ENCODE results near the gene CELSR1. TPM values are rescaled to one million over a fixed set of nuclear protein-coding genes. Genes with fewer than 3 reads are reported as not detected.

The CELSR1 gene
- polyA plus RNA-seq, 4 donors: 21.5 to 28.6 (median 26.5) TPM

DNA sequence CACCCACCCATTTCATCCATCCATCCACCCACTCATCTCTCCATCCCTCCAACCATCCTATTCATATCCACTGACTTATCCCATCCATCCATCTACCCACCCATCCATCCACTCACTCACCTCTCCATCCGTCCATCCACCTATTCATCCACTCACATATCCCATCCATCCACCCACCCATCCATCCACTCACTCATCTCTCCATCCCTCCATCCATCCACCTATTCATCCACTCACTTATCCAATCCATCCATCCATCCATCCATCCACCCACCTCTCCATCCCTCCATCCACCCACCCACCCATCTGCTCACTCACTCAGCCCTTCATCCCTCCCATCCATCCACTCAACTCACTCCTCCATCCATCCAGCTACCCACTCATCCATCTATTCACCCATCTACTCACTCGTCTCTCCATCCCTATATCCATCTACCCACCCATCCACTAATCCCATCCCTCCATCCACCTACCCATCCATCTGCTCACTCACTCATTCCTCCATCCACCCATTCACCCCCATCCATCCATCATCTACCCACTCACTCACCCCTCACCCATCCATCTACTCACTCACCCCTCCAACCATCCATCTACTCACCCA is 165.7 kb downstream of the CELSR1 start:
- no peak for DNase-seq (ENCODE audit: low read depth in 4 of 4, low spot score in 2 of 4)

DNA sequence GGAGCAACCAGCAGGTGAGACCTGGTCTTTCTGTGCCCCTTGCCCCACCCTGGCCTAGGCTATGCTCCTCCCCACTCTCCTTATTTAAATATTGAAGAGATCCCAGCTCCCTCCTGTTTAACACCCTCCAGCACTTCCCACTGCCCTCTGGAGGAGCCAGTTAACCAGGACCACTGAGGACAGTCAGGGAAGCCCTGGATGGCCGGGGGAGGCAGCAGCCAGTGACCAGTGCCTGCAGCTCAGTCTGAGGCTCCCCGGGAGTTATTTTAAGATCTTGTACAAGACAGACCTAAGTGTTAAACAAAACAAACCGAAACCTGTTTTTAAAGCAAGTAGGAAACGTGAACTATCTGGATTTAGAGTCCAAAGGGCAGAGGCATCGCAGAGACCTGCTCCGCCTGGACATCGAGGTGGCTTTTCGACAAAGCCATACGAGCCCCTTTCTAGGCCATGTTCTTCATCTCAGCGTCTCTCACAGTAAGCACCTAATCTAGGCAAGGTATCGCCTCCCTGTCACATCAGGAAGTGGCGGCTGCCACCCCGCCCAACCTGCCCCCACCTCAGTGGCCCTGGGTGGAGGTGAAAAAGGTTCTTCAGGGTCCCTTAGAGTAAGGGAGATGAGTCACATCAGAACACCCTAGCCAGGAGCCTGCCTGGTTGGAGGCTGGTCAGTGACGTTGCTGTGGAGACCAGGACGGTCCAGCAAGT is 166.7 kb downstream of the CELSR1 start:
- no peak for DNase-seq (ENCODE audit: low read depth in 4 of 4, low spot score in 2 of 4)

DNA sequence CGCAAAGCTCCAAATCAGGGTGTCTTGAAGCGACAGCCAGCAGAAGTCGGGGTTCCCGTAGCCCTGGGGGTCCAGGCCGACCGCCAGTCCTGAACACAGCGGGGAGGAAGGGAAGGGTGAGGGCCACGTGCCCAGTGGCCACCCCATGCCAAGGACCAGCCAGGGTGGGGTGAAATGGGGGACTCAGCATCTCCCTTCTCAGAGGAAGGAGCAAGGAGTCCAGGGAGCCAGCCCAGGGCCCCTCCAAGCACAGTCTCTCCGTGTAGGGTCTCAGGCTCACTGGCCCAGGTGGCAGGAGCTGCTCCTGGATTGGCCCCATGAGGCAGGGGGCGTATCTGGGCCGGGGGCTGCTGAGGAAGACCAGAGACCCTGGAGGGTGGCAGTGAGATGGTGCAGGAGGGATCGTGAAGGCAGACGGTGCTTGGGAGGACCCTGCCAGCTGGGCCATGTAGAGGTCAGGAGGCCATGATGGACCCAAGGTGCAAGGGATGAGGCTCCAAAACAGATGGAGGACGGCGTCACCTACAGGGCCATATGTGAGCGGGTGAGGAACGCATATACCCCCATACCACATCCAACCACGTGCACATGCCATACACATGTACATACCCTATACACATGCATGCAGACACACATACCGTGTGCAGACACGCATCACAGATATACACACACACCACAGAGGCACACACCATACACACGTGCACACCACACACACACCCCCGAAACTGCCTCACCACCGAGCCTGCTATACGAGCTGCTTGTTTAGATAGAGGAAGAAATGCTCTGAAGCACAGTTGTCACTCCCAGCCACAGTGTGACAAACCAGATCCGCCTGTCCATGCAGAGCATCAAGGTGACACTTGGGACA is 167.5 kb downstream of the CELSR1 start:
- no peak for DNase-seq (ENCODE audit: low read depth in 4 of 4, low spot score in 2 of 4)

DNA sequence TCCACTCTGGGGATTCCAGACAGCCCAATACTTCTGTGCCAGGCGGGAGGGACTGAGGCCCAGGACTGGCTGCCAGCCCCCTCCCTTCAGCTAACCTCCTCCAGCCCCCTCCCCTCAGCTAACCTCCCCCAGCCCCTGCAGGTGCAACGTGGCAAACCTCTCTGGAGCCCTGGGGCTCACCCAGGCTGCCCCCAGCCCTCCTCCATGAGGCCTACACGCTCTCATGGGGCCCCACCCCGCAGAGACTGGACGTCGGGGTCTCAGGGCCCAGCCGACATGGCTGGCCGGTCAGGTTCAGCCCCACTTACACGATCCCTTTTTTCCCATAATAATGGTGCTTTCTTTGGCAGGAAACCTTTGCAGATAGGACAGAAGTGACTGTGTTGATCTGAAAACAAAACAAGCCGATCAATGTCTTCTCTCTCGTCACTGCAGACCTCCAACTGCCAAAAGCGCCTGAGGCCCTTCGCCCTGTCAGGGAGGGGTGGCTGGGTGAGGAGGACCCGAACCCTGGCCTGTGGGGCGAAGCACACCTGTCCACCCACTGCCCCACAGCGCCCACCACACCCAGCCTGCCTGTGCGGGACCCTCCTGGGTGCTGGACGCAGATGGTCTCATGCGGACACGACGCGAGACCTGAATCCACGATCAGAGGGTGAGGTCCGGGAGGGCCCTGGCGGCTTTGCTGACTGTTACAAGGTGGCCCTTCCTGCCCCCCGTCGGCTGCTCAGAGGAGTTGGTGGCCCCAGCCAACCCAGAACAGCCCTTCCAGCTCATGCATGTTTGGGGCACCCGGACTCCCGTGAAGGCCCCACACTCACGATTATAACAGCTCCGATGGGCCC is 168.3 kb downstream of the CELSR1 start:
- DNase-seq (ENCODE audit: low read depth in 4 of 4, low spot score in 2 of 4): no peak

DNA sequence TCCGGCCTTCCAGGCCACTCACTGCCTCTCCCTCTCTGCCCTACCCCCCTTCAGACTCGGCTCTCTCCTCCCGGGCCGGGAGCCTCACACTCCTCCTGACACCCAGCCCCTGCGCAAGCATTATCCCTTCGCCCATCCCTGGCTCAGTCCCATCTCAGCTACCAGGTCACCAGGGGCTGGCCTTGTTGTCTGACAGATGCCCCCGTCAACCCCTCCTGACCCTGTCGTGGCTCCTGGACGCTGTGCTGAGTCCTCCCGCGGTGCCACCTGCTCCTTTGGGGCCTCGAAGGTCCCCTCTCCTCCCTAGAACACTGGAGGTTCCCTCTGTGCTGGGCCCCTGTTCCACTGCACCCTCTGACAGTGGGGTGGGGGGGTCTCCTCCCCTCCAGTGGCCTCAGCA is 169.0 kb downstream of the CELSR1 start:
- no peak for DNase-seq (ENCODE audit: low read depth in 4 of 4, low spot score in 2 of 4)

DNA sequence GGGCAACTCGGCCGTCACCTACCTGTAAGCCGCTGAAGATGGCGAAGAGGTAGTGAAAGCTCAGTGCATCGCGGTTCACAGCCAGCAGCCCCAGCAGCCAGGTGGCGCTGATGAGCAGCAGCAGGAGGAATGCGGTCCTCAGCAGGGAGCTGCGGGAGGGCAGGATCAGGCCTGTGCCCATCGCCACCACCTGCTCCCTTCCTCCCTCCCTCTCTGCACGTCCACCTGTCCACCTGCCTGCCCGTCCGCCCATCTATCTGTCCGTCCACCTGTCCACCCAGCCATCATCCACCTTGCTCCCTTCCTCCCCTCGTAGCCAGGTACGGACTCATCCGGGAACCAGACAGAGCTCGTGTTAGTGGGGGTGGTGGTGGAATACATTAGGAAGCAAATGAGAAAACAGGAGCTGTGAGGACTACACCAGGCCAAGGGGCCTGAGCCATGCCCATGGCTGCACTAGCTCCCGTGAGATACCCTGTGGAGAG is 169.7 kb downstream of the CELSR1 start:
- no peak for DNase-seq (ENCODE audit: low read depth in 4 of 4, low spot score in 2 of 4)

DNA sequence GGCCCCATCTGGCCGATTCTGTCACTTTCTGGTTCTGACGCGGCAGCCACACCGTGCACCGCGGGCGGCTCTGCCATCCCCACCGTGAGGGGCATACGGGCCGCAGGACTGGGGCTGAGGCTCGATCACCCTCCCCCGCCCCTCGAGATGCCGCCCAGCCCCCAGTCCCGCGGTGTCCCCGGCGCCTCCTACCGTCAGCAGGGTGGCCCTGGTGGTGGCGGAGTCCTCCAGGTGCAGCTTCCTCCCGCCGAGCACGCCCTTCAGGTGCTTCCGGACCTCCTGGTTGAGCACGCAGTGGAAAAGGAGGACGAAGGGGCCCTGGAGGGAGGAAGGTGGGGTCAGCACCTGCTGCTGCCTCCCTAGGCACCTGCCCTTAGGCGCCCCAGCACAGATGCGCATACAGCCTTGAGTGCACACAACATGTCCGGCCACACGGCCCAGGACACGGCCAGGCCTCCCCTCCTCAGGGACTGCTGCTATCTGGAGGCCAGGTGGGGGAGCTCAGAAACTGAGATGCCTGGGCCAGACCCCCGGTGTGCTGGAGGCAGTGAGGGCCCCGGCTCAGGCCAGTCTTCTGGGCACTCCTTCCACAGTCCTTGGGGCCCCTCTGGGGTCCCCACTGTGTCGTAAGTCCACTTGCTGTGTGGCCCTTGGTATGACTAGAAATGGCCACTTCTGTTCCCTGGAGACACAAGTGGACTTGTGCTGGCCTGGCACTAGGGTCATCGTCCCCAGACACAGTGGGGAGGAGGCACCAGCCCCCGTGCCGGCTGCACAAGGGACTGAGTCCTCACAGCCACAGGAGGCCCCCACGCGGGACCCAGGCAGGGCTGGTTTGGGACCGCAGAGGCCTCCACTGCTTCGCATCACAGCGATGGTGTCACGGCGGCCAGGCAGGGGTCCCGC is 170.4 kb downstream of the CELSR1 start:
- DNase-seq (ENCODE audit: low read depth in 4 of 4, low spot score in 2 of 4): no peak

DNA sequence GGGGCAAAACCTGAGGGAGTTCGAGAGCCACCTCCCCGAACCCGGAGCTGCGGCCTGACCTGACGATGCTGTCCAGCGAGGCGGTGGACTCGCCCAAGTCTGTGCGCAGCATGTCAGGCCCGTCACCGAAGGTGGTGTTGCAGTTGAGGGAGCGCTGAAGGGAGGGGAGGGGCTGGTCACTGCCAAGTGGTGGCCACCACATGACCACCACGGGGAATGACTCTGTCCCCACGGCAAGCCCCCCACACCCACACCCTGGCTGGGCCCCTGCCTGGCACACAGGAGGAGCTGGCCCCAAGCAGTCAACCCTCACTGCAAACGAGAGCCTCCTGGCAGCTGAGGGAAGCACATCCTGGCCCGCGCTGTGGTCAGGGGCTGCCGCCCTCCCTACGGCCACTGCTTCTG is 171.1 kb downstream of the CELSR1 start:
- DNase-seq (ENCODE audit: low read depth in 4 of 4, low spot score in 2 of 4): no peak

DNA sequence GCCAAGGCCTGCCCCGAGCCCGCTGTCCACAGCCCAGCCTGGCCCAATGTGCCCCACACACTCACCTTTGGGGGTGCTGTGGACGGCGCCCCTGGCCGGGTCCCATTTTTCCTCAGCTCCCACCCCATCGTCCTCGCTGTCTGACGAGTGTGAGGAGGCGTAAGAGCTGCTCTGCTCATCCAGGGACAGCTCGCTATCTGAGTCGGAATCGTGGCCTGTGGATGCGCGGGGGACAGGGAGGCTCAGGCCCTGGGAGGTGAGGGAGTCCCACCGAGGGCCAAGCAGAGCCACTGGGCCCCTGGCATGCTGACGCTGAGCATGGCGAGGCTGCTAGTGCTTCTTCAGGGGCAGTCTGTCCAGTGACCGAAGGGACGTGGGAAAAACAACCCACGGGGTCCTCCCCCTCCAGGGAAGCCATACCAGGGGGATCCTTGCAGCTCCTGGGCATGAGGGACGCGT is 172.2 kb downstream of the CELSR1 start:
- DNase-seq (ENCODE audit: low read depth in 4 of 4, low spot score in 2 of 4): no peak

DNA sequence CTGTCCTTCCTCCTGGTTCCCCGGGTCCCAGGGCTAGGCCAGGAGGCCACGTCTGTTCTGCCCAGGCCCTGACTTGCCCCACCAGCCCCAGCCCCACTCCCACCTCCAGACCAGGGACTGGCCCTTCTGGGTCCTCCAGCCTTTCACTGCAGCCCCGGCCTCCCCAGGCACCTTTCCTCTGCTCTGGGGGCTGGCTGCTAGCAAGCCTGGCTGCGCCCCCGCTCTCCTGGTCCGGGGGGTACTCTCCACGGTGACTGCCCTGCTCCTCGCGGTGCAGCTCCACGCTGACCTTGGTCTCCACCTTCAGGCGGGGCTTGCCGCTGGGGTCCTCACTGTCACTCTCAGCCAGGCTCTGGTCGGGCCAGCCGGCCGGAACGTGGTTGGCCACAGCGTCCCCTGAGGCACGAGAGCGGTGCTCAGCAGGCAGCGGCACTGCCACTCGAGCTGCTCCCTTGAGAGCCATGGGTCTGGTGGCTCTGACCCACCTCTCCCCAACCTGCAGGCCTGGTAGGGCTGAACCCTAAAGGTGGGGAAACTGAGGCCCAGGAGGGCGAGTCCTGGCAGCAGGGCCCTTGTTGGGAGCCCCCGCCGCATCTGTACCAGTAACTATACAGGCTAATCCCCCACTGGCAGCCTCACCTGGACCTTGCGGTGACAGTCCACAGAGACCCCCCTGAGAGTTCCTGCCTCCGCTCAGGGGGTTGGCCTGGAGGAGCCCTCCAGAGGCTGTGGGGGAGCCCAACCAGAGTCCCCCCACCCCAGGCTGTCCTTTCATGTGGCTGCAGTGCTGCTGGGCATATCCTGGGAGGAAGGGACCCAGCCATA is 172.9 kb downstream of the CELSR1 start:
- no peak for DNase-seq (ENCODE audit: low read depth in 4 of 4, low spot score in 2 of 4)

DNA sequence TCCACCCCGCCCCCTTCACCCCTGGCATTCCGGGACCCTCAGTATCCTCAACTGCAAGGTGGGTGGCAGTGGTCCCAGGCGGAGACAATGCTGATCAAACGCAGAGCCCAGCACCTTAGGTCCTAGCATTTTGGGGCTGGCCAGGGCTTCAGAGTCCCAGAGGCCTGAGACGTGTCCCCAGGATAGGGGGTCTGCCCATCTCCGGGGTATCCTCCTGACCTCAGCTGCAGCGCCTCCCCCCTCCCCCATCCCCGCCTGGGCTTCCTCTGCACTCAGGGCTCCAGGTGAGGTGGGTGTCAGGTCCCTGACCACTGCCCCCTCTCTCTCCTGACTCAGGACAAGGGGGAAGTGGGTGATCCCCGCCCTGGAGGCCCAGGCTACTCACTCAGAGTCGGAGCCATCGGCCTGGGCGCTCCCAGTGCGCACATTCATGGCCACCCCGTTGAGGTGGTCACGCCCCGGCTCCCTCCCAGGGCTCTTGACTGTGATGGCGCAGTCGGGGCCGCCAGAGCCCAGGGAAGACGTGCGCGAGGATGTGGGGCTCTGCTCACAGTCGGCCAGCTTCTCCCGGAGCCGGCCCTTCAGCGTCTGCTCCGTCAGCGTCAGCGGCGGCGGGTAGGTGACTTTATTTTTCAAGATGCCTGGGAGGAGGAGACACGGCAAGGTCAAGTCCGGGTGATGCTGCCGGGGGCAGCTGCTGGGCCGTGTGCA is 173.7 kb downstream of the CELSR1 start:
- DNase-seq (ENCODE audit: low read depth in 4 of 4, low spot score in 2 of 4): no peak

DNA sequence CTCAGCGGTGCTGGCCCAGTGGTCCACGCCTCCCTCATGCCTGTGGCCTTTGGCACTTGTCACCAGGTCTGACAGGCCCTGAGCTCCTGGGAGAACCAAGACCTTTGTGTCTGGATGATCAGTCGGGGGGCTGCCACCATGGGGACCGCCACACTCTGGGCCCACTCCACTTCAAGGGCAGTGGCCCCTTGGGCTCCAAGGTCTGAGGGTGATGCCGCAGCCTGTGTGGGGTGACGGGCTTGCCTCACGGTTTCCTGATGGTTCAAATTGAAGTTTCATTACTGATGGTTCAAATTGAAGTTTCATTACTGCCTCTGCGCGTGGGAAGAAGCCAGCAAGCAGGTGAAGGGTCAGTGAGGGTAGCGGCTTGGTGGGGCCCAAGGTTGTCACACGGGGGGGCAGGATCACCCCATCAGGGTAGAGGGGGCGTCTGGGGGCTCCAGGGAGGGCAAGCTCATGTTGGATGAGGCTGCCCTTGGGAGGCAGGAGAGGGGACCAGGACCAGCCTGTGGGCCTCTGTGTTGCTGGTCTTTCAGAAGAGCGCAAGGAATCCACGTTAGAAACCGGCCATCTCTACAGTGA is 174.4 kb downstream of the CELSR1 start:
- DNase-seq (ENCODE audit: low read depth in 4 of 4, low spot score in 2 of 4): no peak

DNA sequence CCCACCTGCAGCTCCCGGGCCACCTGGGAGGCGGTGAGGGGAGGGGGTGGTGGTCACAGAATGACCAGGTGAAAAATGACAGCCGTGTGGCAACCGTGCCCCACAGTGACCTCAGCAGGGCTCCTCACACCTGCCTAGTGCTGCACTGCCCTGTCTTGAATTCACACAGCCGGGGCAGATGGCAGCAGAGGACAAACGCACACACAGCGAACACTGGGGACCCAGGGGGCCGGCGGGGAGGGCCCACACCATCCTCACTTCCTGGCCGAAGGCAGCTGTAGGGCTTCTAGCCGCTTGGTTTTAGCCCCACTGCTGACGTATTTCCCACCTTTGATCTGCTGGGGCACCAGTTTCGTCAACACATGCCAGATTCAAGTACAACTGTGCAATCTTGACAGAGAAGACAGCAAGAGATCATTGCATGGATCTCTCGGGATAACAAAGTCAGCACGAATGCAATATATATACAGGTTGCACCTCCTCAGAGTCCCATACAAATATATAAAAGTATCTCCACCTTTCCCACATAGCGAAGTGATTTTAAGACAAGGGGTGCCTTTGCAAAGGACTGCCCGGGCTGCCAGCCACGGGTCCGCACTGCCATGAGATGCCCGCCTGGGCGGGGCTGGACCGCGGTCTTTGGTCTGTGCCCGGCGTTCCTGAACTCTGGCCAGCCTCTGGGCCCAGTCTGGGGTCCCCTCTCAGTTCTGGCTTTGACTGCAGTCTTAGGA is 175.1 kb downstream of the CELSR1 start:
- no peak for DNase-seq (ENCODE audit: low read depth in 4 of 4, low spot score in 2 of 4)

DNA sequence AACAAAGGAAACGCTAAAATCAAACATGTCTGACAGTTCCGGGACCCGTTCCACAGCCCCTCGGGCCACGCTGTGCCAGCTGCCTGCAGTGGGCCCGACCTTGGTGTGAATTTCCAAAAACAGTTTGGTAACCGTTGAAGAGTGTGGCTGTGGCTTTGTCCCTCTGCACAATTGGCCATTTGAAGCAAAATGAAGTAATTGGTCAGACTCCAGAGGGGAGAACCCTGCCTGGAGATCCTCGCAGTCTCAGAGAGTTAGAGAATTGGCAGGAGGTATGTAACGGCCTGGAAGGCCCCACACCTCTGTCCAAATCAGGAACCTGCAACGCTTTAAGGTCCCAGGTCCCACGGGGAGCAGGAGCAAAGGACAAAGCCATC is 175.6 kb downstream of the CELSR1 start:
- DNase-seq (ENCODE audit: low read depth in 4 of 4, low spot score in 2 of 4): no peak

DNA sequence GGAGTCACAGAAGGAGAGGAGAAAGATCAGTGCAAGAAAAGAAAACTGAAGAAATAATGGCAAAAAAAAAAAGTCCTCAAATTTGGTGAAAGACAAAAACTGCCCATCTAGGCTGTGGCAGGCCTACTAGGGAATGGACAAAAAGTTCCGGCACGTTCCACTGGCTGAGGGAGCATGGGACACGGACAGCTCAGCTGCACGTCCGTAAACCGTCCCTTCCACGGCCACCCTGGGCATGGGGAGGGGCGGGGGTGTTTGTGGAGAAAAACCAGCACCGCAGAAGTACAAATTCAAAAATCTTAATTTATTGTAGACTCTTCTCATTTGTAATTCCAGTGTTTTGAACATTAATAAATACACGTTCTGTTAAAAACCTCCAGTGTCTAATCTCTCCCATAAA is 176.5 kb downstream of the CELSR1 start:
- no peak for DNase-seq (ENCODE audit: low read depth in 4 of 4, low spot score in 2 of 4)

DNA sequence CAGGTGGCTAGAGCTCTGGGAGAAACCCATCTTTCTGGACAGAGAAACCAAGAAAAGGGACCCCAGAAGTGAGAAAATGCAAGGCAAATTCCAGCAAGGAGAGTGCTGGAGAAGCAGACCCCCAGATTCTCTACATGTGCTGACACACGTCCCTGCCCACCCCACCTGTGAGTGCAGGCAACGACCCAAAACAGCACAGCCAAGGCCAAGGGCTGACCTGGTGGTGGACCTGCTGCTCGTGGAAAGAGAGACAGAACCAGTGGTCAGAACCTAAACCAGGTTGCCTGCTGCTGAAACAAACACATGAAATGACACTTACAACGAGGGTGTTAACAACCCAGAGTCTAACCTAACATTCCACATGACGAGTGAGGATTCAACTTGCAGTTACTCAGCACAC is 177.3 kb downstream of the CELSR1 start:
- no peak for DNase-seq (ENCODE audit: low read depth in 4 of 4, low spot score in 2 of 4)

DNA sequence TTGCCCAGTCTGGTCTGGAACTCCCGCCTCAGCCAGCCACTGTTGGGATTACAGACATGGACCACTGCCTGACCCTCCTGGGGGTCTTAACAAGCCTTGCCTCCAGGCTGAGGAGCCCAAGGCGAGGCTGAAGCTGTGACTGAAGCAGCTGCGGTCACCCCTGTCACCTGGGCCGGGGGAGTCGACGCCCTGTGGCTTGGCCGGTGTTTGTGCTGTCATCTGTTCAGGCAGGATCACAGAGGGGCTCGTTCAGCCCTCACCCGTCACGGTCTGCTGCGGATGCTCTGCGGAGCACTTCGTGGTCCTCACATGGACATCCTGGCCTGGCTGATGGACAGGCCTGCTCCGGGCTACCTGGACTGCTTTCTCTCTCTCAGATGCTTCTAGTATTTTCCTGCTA is 178.1 kb downstream of the CELSR1 start:
- DNase-seq (ENCODE audit: low read depth in 4 of 4, low spot score in 2 of 4): no peak
